Measurements from ENCODE around the gene SHTN1. TPM values are rescaled to one million over a fixed set of nuclear protein-coding genes. Genes with fewer than 3 reads are reported as not detected.

The SHTN1 gene
- total RNA-seq, 4 donors from 2014 or later, result 8.1 to 36.7 (median 20.0) TPM

DNA sequence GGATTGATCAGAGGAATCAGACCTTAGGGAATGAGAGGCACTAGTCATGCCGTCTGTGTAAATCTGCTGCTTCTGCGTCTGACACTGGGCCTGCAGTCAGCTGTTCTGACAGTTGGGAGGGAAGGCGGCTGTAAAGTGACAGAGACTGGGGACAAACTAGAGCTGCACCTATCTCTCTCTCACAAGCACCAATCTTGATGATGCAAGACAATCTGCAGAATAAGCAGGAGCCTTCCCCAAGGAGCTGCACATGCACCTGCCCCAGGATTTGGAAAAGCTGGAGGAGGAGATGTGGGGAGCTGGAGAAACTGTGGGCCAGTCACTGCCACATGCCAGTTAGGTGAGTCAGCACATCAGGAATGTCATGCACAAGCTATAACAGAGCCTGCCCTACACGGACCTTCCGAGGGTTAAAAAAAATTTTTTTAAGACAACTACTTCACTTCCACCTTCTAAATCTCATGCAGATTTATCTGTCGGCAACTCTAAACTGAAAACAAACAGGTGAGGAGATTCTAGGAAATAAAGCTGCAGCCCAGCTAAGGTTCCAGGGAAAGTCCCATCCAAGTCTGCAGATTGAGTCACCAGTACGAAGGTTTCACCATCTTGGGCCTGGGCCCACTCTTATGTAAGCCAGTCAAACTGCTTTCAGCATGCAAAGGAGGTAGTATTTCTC, 116.5 kb downstream of the SHTN1 start:
- TF ChIP-seq CTCF (IDR thresholded peaks at IDR 0.05; ENCODE audit: low read depth), result no peak

- no peak for TF ChIP-seq CTCF (IDR thresholded peaks at IDR 0.05; ENCODE audit: low read depth)
These were observed 118.2 kb downstream of the SHTN1 start for GRCh38 chr10:116886772-116887171.

GRCh38 chr10:116882639-116883038, 122.3 kb downstream of the SHTN1 start:
- TF ChIP-seq CTCF (IDR thresholded peaks at IDR 0.05; ENCODE audit: low read depth), result no peak

GRCh38 chr10:116880716-116881482, 124.1 kb downstream of the SHTN1 start:
- TF ChIP-seq CTCF (IDR thresholded peaks at IDR 0.05; ENCODE audit: low read depth), result no peak

GRCh38 chr10:116879817-116880216, 125.2 kb downstream of the SHTN1 start:
- TF ChIP-seq CTCF (IDR thresholded peaks at IDR 0.05; ENCODE audit: low read depth), result no peak

DNA sequence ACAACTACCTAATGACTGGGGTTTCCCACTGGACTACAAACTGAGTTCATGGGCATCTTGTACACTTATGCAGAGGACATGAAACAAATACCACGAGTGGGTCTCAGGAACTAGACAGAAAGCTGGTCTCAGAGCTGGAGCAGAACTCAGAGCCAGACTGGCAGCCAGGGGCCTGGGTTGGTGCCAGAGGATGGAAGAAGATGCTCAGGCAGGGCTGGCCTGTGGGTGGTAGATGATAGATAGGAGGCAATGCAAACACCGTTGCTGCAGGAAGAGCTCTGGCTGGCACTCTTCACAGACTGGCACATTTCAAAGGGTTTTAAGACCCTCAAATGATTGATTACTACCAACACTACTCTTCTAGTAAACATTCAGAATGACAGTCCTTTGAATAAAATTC, 126.9 kb downstream of the SHTN1 start:
- TF ChIP-seq CTCF (IDR thresholded peaks at IDR 0.05; ENCODE audit: low read depth), result no peak

DNA sequence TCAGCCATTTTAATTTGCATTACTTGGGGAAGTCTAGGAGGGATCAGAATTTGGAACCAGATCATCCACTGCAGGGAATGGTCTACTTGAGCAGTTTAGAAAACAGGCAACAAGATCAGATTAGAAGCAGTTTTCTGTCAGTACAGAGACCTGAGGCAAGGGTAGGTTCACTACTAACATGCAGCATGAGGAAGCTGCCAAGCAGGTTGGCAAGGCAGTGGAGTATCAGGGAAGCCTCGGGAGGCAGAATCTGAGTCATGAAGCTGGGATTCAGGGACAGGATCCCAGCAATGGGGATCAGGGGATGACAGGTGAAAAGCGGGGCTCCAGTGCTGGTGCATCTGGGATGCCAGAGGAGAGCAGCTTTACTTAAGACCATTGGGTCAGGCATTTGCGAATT, 127.6 kb downstream of the SHTN1 start:
- TF ChIP-seq CTCF (IDR thresholded peaks at IDR 0.05; ENCODE audit: low read depth), result no peak

All from subcutaneous adipose tissue (tissue), 4 donors.